ENCODE measurements around the gene TMEM26.

DNA sequence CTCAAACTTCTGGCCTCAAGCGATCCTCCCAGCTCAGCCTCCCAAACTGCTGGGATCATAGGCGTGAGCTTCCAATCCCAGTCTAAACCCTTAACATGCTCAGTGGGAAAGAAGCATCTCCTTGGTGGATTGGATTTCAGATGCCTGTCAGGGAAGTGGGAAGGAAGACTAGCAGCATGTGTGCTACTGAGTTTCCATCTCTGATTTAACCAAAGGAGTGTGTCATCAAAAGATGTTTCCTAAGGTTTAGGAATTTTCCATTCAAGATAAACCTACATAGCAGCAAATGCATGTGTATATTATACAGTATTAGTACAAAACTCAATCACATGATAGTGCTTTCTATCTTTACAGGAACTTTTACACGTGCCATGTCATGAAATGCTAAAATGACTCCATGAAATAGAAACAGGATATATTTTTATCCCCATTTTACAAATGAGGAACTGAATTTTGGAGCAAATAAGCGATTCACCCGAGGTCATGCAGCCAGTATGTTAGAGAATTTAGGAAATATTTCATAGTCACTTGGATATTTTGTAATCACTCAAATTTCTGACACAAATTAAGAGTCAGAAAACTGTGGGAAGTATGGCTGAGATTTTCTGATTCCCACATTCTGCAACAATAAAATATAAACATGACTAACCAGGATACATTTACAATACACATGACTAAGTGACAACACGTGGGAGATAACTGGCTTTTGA lies 11.4 kb upstream of the TMEM26 start:
- TF ChIP-seq MAZ (IDR thresholded peaks at IDR 0.05; ENCODE audit: borderline replicate concordance, low read depth, low read length) = no peak
- TF ChIP-seq MAZ (CRISPR knock-in tag; IDR thresholded peaks at IDR 0.05; ENCODE audit: low read depth) = no peak
- no peak for TF ChIP-seq ZKSCAN1 (IDR thresholded peaks at IDR 0.05; ENCODE audit: low read length)
- TF ChIP-seq ASH2L (IDR thresholded peaks at IDR 0.05; ENCODE audit: insufficient read length, low read depth, low read length) = no peak
- no peak for TF ChIP-seq PHF21A (CRISPR knock-in tag; IDR thresholded peaks at IDR 0.05)
- no peak for TF ChIP-seq NFATC3 (CRISPR knock-in tag; IDR thresholded peaks at IDR 0.05)
- no peak for TF ChIP-seq HNF4A (CRISPR knock-in tag; IDR thresholded peaks at IDR 0.05)
- TF ChIP-seq ZSCAN20 (CRISPR knock-in tag; IDR thresholded peaks at IDR 0.05; ENCODE audit: borderline replicate concordance) = no peak
- TF ChIP-seq, protein P1, sequence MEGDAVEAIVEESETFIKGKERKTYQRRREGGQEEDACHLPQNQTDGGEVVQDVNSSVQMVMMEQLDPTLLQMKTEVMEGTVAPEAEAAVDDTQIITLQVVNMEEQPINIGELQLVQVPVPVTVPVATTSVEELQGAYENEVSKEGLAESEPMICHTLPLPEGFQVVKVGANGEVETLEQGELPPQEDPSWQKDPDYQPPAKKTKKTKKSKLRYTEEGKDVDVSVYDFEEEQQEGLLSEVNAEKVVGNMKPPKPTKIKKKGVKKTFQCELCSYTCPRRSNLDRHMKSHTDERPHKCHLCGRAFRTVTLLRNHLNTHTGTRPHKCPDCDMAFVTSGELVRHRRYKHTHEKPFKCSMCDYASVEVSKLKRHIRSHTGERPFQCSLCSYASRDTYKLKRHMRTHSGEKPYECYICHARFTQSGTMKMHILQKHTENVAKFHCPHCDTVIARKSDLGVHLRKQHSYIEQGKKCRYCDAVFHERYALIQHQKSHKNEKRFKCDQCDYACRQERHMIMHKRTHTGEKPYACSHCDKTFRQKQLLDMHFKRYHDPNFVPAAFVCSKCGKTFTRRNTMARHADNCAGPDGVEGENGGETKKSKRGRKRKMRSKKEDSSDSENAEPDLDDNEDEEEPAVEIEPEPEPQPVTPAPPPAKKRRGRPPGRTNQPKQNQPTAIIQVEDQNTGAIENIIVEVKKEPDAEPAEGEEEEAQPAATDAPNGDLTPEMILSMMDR (CRISPR knock-in tag; IDR thresholded peaks at IDR 0.05) = no peak
- TF ChIP-seq CHD4 (IDR thresholded peaks at IDR 0.05; ENCODE audit: borderline replicate concordance, low read length) = no peak
- TF ChIP-seq SOX6 (IDR thresholded peaks at IDR 0.05) = no peak
- TF ChIP-seq SOX6 (CRISPR knock-in tag; IDR thresholded peaks at IDR 0.05) = no peak
